ENCODE data around the gene KCP.

GRCh38 chr7:128882134-128882533 lies 28.4 kb downstream of the KCP start:
- TF ChIP-seq CTCF (IDR thresholded peaks at IDR 0.05 in 2 of 3, conservative IDR thresholded peaks at IDR 0.05 in 1 of 3; ENCODE audit: borderline replicate concordance in 1 of 3, insufficient read depth in 1 of 3, low read depth in 2 of 3, low read length in 2 of 3) (no peak), CBX3 (IDR thresholded peaks at IDR 0.05; ENCODE audit: low read depth) (no peak), EGR1 (IDR thresholded peaks at IDR 0.05; ENCODE audit: low read depth) (no peak), EZH2 (IDR thresholded peaks at IDR 0.05) (no peak), ZFX (IDR thresholded peaks at IDR 0.05) (no peak), POLR2A (IDR thresholded peaks at IDR 0.05; ENCODE audit: borderline replicate concordance, extremely low read depth, insufficient read depth, insufficient read length) (no peak), EZH2phosphoT487 (IDR thresholded peaks at IDR 0.05; ENCODE audit: borderline replicate concordance) (no peak), ELF1 (IDR thresholded peaks at IDR 0.05; ENCODE audit: borderline replicate concordance, low read depth) (no peak)

Measured in HCT116 (cell line).